ENCODE results near the gene TCHP. TPM values are rescaled to one million over a fixed set of nuclear protein-coding genes. Genes with fewer than 3 reads are reported as not detected.
A peak's percentile ranks its signal among the peaks of the same experiment; 100 is the strongest.

Gene TCHP
- total RNA-seq, 4 donors from 2014 or later = 23.9 to 120 (median 36.3) TPM

DNA sequence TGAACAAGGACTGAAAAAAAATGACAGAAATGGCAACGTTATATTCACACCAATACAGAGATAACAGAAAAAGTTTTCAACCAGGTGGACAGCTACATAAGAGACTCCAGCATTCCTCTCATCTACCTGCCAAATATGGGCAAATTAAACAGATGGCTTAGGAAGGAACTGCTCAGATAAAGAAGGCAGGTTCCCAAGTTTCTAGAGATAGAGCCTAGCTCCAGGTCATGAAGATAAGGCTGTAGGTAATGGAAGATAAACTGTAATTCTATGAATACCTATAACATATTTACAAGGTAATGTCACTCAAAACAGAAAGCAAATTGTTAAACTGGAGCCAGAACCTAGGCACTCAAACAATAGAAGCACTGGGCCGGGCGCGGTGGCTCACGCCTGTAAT is 53.6 kb downstream of the TCHP start:
- Histone ChIP-seq H3K36me3 (peaks cover 0 to 87% (median 0%) of the 10 kb centered on the region in 3 donors), H3K27me3 (no peaks in the 10 kb centered on the region), H3K4me3 (no peak overlapping the region), H3K9me3 (no peaks in the 10 kb centered on the region), H3K27ac (no peak overlapping the region), H3K4me1 (peaks cover 0 to 15% (median 2%) of the 10 kb centered on the region in 4 donors)
- no peak for TF ChIP-seq POLR2A (IDR thresholded peaks at IDR 0.05)
- TF ChIP-seq, protein P1, sequence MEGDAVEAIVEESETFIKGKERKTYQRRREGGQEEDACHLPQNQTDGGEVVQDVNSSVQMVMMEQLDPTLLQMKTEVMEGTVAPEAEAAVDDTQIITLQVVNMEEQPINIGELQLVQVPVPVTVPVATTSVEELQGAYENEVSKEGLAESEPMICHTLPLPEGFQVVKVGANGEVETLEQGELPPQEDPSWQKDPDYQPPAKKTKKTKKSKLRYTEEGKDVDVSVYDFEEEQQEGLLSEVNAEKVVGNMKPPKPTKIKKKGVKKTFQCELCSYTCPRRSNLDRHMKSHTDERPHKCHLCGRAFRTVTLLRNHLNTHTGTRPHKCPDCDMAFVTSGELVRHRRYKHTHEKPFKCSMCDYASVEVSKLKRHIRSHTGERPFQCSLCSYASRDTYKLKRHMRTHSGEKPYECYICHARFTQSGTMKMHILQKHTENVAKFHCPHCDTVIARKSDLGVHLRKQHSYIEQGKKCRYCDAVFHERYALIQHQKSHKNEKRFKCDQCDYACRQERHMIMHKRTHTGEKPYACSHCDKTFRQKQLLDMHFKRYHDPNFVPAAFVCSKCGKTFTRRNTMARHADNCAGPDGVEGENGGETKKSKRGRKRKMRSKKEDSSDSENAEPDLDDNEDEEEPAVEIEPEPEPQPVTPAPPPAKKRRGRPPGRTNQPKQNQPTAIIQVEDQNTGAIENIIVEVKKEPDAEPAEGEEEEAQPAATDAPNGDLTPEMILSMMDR (IDR thresholded peaks at IDR 0.05) = no peak
- no peak for DNase-seq

DNA sequence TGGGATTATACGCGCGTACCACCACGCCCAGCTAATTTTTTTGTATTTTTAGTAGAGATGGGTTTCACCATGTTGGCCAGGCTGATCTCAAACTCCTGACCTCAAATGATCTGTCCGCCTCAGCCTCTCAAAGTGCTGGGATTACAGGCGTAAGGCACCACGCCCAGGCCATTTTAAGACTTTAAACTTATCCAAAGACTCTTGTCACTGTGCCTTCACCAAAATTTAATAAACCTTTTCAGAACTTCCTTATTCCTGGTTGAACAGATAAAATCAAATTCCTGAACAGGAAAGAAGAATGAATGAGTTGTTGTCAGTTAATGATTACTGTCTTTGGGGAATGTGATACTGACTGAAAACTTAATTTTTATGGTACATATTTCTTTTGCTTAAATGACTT is 58.3 kb downstream of the TCHP start:
- Histone ChIP-seq H3K27me3 (no peaks in the 10 kb centered on the region), H3K4me3 (no peak overlapping the region), H3K36me3 (peaks cover 0 to 76% (median 0%) of the 10 kb centered on the region in 3 donors), H3K9me3 (no peaks in the 10 kb centered on the region), H3K27ac (no peak overlapping the region), H3K4me1 (peaks cover 0 to 24% (median 2%) of the 10 kb centered on the region in 4 donors)
- no peak for TF ChIP-seq POLR2A (IDR thresholded peaks at IDR 0.05)
- TF ChIP-seq, protein P1 (IDR thresholded peaks at IDR 0.05) = no peak
- DNase-seq = no peak

DNA sequence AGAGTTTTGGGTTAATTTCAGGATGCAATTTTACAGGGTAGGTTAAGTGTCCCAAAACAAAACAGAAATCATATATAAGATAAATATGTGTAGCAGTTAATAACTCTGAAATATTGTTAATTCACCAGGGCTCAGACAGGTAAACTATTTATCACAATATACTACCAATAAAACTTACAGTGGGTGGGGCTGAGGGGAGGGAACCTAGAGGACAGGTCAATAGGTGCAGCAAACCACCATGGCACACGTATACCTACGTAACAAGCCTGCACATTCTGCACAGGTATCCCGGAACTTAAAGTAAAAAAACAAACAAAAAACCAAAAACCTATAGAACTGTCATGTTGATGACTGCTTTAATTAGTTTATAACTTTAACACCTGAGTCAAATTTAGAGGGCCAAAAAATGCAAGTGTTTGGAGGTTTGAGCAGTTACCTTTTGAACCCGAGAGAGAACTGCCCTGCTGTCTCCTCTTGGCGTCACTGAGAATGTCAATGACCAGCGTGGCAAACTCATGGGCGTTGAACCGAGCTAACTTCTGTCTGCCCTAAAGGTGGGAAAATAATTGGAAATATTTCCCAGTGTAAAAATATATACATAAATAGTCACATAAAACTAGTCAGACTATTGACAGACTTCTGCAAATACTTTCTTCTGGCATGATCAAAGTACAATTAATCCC is 59.5 kb downstream of the TCHP start:
- no peaks in the 10 kb centered on the region for H3K9me3 ChIP-seq
- peak overlapping the region in 1 of 4 donors; percentile 38 for H3K4me3 ChIP-seq
- H3K36me3 ChIP-seq = peaks cover 0 to 64% (median 0%) of the 10 kb centered on the region in 3 donors
- H3K27ac ChIP-seq = peak overlapping the region in 2 of 4 donors; percentile 3 to 27
- peaks cover 0 to 30% (median 2%) of the 10 kb centered on the region in 4 donors for H3K4me1 ChIP-seq
- H3K27me3 ChIP-seq = no peaks in the 10 kb centered on the region
- TF ChIP-seq, protein P1 (IDR thresholded peaks at IDR 0.05) = no peak
- TF ChIP-seq POLR2A (IDR thresholded peaks at IDR 0.05) = no peak
- DNase-seq = peak in 1 of 3 donors; percentile 61

DNA sequence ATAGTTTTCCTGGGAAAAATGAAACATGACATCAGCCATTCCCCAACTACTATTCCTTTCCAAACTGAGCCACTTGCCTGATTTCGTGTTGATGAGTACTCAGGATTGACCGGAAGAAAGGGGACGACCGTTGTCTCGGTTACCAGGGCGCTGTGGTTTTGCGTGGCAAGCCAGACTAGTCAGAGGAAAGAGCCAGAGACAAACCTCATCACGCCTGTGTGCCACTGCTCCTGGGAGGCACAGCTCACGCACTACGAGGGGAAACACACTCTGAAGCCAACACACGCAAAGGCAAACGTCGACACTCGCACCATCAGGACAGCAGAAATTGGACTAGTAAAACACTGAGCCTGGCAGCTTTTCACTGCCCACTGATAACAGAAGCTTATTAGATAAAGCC is 61.1 kb downstream of the TCHP start:
- DNase-seq = no peak
- Histone ChIP-seq H3K4me3 (peak overlapping the region in 2 of 4 donors; percentile 5 to 38), H3K36me3 (peaks cover 0 to 70% (median 0%) of the 10 kb centered on the region in 3 donors), H3K27me3 (no peaks in the 10 kb centered on the region), H3K27ac (peak overlapping the region in 2 of 4 donors; percentile 70 to 72), H3K9me3 (no peaks in the 10 kb centered on the region), H3K4me1 (peaks cover 0 to 39% (median 2%) of the 10 kb centered on the region in 4 donors)
- TF ChIP-seq, protein P1 (IDR thresholded peaks at IDR 0.05) = no peak
- no peak for TF ChIP-seq POLR2A (IDR thresholded peaks at IDR 0.05)

- Histone ChIP-seq H3K36me3 (peaks cover 0 to 66% (median 0%) of the 10 kb centered on the region in 3 donors), H3K27me3 (no peaks in the 10 kb centered on the region), H3K4me1 (peaks cover 0 to 39% (median 2%) of the 10 kb centered on the region in 4 donors), H3K9me3 (no peaks in the 10 kb centered on the region), H3K4me3 (peak overlapping the region in 2 of 4 donors; percentile 5 to 38), H3K27ac (peak overlapping the region in 2 of 4 donors; percentile 70 to 72)
- DNase-seq = no peak
- TF ChIP-seq, protein P1 (IDR thresholded peaks at IDR 0.05) = no peak
- TF ChIP-seq POLR2A (IDR thresholded peaks at IDR 0.05) = no peak
These were observed 61.5 kb downstream of the TCHP start for GRCh38 chr12:109961612-109962011.

Data from Peyer's patch (tissue), 4 donors.